ES-I3 (cell line): ENCODE measurements around the gene CRYZL1.
A peak's percentile ranks its signal among the peaks of the same experiment; 100 is the strongest.
"Not testable (repeated sequence)": the region's sequence is repeated elsewhere in the genome, so short reads cannot be mapped to it uniquely, and the experiment has no call there.

ENCODE experiments used
- H3K36me3 ChIP-seq: 2 replicates; pipeline ENCODE4 v1.6.1; 2013; ENCODE audit warnings: mild to moderate bottlenecking, low read length, control low read depth, moderate library complexity; ENCODE audit not compliant: insufficient read depth
- H3K4me1 ChIP-seq: 2 replicates; pipeline ENCODE4 v1.6.1; 2013; ENCODE audit warnings: mild to moderate bottlenecking, control low read depth, low read length; ENCODE audit not compliant: insufficient read depth
- H3K9ac ChIP-seq: 2 replicates; pipeline ENCODE4 v1.6.1; 2013; ENCODE audit warnings: low read depth, mild to moderate bottlenecking, low read length, moderate library complexity
- H3K9me3 ChIP-seq: 2 replicates; pipeline ENCODE4 v1.6.1; 2013; ENCODE audit warnings: mild to moderate bottlenecking, low read length, moderate library complexity; ENCODE audit not compliant: control insufficient read depth, insufficient read depth

CRYZL1 gene

DNA sequence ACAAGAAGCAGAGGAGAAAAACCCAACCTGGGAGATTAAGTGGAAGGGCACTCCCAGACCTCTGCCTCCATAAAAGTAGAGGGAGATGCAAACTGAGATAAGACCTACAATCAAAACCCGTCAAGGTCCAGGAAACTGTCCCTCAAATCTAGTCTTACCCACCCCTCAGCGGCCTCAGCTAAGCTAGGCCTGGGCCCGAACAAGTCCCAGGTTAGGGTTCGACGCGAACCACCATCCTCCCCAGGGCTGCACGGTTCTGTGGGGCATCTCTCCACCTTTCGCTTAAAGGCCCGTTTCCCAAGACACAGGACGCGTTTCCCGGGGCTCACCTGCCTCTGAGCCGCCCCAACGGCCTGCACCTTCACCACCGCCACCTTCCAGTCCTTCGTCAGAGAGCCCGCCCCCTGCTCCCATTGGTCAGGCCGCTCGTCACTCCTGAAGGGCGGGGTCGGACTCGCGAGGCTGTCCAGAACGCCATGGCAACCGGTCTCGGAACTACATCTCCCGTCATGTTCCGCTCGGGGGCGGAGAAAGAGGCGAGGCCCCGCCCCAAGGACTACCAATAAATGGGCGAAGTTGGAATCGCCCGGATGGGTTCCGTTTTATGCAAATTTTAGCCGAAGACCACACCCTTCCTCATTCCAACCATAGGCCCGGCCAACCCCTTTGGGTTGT lies at the start of gene CRYZL1:
CRYZL1 (minus strand) TSS at position 390 of the 675 bp plus-strand sequence. CDS start 10,190 bp downstream, outside the sequence.
- peak within 1 kb of the TSS; percentile 90 for H3K9ac ChIP-seq
- no peaks in the 10 kb centered on the region for H3K9me3 ChIP-seq
- H3K36me3 ChIP-seq, result no peaks in the 10 kb centered on the region

DNA sequence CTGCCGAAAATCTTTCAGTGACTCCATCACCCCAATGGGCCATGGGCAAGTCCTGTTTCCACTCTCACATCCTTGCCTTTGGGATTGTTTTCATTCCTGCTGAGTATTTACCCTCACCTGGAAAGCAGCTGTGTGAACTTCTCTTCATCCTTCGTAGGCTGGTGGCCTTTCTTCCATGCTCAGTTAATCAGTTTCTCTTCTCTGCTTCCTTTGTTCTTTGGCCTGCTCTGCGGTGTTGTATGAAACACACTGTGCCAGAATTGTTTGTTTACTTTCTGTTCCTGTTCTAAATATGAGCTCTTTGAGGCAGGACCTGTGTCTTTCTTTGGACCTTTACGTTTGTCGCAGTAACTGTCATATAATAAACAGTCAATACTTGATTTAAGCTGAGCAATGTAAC lies 49.3 kb upstream of the CRYZL1 start:
- H3K9ac ChIP-seq, result no peak overlapping the region
- no peaks in the 10 kb centered on the region for H3K9me3 ChIP-seq
- no peaks in the 10 kb centered on the region for H3K36me3 ChIP-seq
- peaks cover 47% of the 10 kb centered on the region for H3K4me1 ChIP-seq

More for the DNA sequence above, at the start of gene CRYZL1:
- H3K4me1 ChIP-seq, result peaks cover 14% of the 10 kb centered on the region

DNA sequence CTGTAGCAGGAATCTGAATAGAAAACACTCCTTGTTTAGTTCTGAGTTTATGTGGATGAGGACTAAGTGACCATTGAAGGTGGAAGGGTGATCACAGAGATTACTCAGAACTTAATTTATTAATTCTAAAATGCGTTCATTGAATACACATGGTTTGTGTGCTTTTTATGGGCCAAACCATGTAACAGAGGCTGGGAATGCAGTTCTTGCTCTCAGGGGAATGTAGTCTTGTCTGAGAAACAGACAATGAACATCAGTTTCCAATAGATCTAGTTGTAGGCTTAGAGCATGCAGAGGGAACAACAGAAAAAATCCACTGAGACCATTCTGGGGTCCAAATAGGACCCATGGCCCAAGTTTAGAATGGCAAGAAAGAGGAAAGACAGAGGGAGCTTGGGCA lies 46.8 kb upstream of the CRYZL1 start:
- Histone ChIP-seq H3K36me3 (no peaks in the 10 kb centered on the region), H3K9ac (no peak overlapping the region), H3K9me3 (no peaks in the 10 kb centered on the region), H3K4me1 (peaks cover 54% of the 10 kb centered on the region)

GRCh38 chr21:33687634-33688033 lies 46.1 kb upstream of the CRYZL1 start:
- peaks cover 59% of the 10 kb centered on the region for H3K4me1 ChIP-seq
- no peak overlapping the region for H3K9ac ChIP-seq
- H3K36me3 ChIP-seq, result no peaks in the 10 kb centered on the region
- no peaks in the 10 kb centered on the region for H3K9me3 ChIP-seq

DNA sequence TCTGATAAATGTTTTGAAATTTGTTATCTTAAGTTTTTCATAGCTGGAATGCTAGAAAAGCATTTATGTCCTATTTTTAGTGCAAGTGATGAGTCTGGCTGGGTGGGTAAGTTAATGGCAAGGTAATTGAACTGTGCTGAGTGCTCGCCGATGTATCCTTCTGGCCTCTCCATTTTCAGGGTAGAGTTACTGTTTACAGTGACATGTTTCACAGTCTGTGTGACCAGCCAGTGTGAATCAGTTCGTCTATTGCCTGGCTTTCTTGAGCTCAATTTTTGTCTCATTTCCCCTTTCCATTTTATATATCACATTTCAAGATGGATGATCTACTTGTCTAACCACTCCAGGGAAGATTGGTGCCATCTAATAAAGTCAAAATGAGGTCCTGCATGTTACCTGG lies 44.8 kb upstream of the CRYZL1 start:
- no peaks in the 10 kb centered on the region for H3K9me3 ChIP-seq
- H3K4me1 ChIP-seq, result peaks cover 49% of the 10 kb centered on the region
- no peaks in the 10 kb centered on the region for H3K36me3 ChIP-seq
- no peak overlapping the region for H3K9ac ChIP-seq

- Histone ChIP-seq H3K4me1 (peaks cover 52% of the 10 kb centered on the region), H3K9ac (peak overlapping the region; percentile 13; the same call in 1 of the 2 replicates), H3K36me3 (no peaks in the 10 kb centered on the region), H3K9me3 (no peaks in the 10 kb centered on the region)
Measured at GRCh38 chr21:33685613-33686197, 44.2 kb upstream of the CRYZL1 start.

DNA sequence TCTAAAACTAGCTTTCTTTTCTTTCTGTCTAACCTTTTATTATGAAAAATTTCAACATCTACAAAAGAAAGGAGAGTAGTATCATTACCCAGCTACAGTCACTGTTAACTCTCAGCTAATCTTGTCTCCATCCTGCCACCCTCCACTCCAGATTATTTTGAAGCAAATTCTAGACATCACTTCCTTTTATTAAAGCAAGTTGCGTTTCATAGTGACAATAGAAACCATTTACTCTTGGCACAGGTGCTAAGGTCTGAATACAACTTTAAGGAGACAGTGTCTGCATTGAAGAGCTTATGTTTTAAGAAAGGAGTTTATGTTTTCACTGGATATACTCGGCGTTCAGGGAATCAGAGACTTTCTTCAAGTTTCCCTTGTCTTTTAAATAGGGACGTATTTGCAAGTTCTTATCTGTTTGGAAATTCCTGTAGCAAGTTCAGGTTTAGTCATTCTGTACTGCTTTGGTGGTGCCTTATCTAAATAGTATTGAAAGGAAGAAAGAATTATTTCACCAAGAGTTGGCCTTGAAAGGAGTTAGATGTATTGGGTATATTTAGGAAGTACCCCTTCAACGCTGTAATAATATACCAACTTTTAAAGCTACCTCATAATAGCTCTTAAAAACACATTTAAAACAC lies 43.5 kb upstream of the CRYZL1 start:
- Histone ChIP-seq H3K9ac (peak overlapping the region; percentile 24; the same call in 1 of the 2 replicates), H3K4me1 (peaks cover 56% of the 10 kb centered on the region)

GRCh38 chr21:33684068-33684467 lies 42.5 kb upstream of the CRYZL1 start:
- Histone ChIP-seq H3K36me3 (no peaks in the 10 kb centered on the region), H3K9me3 (no peaks in the 10 kb centered on the region), H3K4me1 (peaks cover 56% of the 10 kb centered on the region), H3K9ac (peak overlapping the region; percentile 26; the same call in 1 of the 2 replicates)

More for the DNA sequence above, 43.5 kb upstream of the CRYZL1 start:
- Histone ChIP-seq H3K36me3 (no peaks in the 10 kb centered on the region), H3K9me3 (no peaks in the 10 kb centered on the region)

DNA sequence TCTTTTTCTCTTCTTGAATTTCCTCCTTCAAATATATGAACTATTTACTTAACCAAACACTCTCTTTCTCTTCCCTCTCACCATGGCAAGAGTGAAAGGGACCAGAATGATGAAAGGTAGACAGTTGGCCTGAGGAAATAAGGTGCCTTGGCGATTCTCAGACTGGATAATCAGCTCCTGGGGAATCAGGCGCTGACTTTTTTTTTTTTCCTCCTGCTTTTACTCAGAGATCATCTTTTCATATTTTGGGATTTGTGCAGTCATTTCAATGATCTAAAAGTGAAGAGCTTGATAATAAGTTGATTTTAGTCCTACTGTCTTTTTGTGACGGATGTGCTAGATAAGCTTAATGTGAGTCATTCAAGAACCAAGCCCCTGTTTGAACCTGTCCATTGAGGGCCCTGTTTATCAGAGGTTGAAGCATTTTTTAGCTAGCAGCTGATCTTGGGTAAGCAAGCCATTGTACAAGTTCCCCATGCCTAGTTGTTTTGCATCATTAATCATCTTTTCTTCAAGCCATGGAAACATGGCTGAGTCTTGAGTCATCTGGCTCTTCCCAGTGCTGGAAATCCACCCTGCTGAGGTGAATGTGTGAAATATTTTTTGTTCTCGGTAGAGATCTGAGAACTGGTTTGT lies 41.6 kb upstream of the CRYZL1 start:
- Histone ChIP-seq H3K9ac (no peak overlapping the region), H3K36me3 (no peaks in the 10 kb centered on the region), H3K9me3 (no peaks in the 10 kb centered on the region), H3K4me1 (peaks cover 51% of the 10 kb centered on the region)

DNA sequence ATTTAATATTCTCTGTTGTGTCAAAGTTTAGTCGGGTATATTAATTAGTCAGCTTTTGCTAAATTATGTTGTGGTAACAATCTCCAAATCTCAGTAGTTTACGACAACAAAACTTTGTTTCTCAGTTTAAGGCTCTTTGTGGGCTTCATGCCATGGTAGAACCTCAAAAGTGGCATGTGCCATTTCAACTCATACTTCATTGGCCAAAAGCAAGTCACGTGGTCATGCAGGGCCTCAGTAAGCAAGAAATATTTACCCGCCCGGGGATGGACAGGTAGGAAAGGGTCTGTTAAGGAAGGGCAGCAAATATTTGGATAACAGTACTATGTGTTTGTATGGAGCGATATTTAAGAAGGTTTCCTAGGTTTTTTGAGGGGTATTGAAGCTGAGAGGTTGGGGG lies 39.3 kb upstream of the CRYZL1 start:
- no peaks in the 10 kb centered on the region for H3K9me3 ChIP-seq
- H3K36me3 ChIP-seq, result no peaks in the 10 kb centered on the region
- no peak overlapping the region for H3K9ac ChIP-seq
- peaks cover 31% of the 10 kb centered on the region for H3K4me1 ChIP-seq

- H3K9ac ChIP-seq, result no peak overlapping the region
- H3K4me1 ChIP-seq, result peaks cover 17% of the 10 kb centered on the region; the same call in 1 of the 2 replicates
- H3K9me3 ChIP-seq, result no peaks in the 10 kb centered on the region
- no peaks in the 10 kb centered on the region for H3K36me3 ChIP-seq
Measured at GRCh38 chr21:33677450-33677849, 35.9 kb upstream of the CRYZL1 start.

DNA sequence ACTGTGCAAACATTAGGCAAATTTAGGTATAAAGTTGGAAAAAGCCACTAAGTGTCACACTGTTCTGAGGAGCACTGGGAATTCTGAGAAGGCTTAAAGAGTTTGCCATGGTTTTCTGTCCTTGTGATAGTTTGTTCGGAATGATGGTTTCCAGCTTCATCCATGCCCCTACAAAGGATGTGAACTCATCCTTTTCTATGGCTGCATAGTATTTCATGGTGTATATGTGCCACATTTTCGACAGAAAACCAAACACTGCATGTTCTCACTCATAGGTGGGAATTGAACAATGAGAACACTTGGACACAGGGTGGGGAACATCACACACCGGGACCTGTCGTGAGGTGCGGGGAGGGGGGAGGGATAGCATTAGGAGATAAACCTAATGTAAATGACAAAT lies 35.1 kb upstream of the CRYZL1 start:
- H3K9ac ChIP-seq, H3K9me3 ChIP-seq, H3K36me3 ChIP-seq: not testable (repeated sequence)
- peaks cover 16% of the 10 kb centered on the region; the same call in 1 of the 2 replicates for H3K4me1 ChIP-seq

DNA sequence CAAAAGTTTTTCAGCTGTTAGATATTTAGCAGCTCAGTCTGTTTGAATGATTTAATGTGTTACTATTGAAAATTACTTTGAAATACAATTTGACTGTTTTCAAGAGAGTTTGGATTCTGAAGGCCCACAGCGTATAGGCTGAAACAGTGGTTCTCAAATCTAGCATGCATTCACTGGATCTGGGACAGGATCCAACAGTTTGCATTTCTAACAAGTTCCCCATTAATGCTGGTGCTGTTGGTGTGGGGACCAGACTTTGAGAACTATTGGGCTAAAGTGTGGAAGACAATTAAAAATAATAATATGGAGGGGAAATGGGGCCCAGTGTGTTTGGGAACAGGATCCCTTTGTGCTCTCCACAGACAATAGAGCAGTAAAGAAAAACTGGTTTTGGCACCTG lies 32.7 kb upstream of the CRYZL1 start:
- Histone ChIP-seq H3K9ac (no peak overlapping the region), H3K4me1 (peaks cover 10% of the 10 kb centered on the region; the same call in 1 of the 2 replicates), H3K36me3 (no peaks in the 10 kb centered on the region), H3K9me3 (no peaks in the 10 kb centered on the region)

DNA sequence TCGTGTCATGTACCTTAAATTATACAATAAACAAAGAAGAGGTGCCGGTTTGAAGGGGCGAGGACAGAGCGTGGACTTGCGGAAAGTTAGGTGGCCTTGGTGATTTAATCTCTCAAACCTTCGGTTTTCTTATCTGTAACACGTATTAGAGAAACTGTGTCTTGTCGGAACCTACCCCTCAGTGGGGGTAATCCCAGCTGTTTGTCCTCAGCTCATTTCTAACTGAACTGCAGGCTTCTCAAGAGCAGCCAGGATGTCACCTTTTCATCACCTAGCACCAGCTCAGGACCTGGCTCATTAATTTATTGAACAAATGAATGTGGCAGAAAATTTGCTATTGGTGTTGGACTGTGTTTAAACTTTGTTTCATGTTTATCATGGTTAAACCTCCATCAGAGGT lies 31.9 kb upstream of the CRYZL1 start:
- H3K9me3 ChIP-seq, result no peaks in the 10 kb centered on the region
- peaks cover 10% of the 10 kb centered on the region for H3K4me1 ChIP-seq
- H3K9ac ChIP-seq, result no peak overlapping the region
- no peaks in the 10 kb centered on the region for H3K36me3 ChIP-seq
